Ovary (tissue), 9 donors: ENCODE results near the gene UBQLNL. TPM values are rescaled to one million over a fixed set of nuclear protein-coding genes. Genes with fewer than 3 reads are reported as not detected.

Source experiments
- DNase-seq, 5 donors: peaks; one replicate each; pipeline ENCODE4 v3.0.0-alpha.2; 2019 to 2020
- H3K27ac ChIP-seq, 2 donors: fragments of 200-600 bp; one replicate each; pipeline versions ENCODE4 v1.5.1 to v1.8.0; 2019 to 2022
- H3K27me3 ChIP-seq: fragments of 200-600 bp; one replicate; pipeline ENCODE4 v1.8.0; 2022
- H3K36me3 ChIP-seq: fragments of 200-600 bp; sonication (generic); one replicate; pipeline ENCODE4 v1.5.1; 2019
- H3K4me1 ChIP-seq: one replicate; pipeline ENCODE4 v1.8.1; 2013; ENCODE audit warnings: mild to moderate bottlenecking, moderate library complexity; ENCODE audit not compliant: insufficient read depth
- H3K4me3 ChIP-seq: fragments of 200-600 bp; sonication (generic); one replicate; pipeline ENCODE4 v1.5.1; 2017
- H3K9me3 ChIP-seq, 2 donors: fragments of 200-600 bp in 1 of 2; sonication (generic) in 1 of 2; one replicate each; pipeline versions ENCODE4 v1.5.1 to v1.8.1; 2013 to 2019; ENCODE audit warnings: mild to moderate bottlenecking in 1 of 2, moderate library complexity in 1 of 2
- CTCF ChIP-seq, 3 donors: fragments of 450-650 bp in 2 of 3; fragments of 200-600 bp in 1 of 3; IDR thresholded peaks; one replicate each; pipeline versions ENCODE4 v1.5.1 to v1.8.0; 2016 to 2022; ENCODE audit warnings: antibody characterized with exemption in 3 of 3, mild to moderate bottlenecking in 1 of 3
- EP300 ChIP-seq: sonication (generic); formaldehyde crosslinking; IDR thresholded peaks from one replicate; pipeline ENCODE4 v1.6.1; 2017; ENCODE audit warnings: antibody characterized with exemption
- POLR2A ChIP-seq: fragments of 450-650 bp; IDR thresholded peaks from one replicate; pipeline ENCODE4 v1.6.1; 2017; ENCODE audit warnings: antibody characterized with exemption, mild to moderate bottlenecking, moderate library complexity
- WGBS, 3 donors: extraction: QIAGEN DNeasy Blood & Tissue Kit in 1 of 3; methylation state at CpG; one replicate each; pipeline versions ENCODE4 v1.1.5 to v1.1.7; 2013 to 2017; 5-methylcytosine and 5-hydroxymethylcytosine counted together
- intact Hi-C, 4 donors: fragments of 100-400 bp; cut with DNase I; formaldehyde crosslinking; loops; one replicate each; pipeline versions ENCODE4 v1.11.0 to v1.15.1; 2022 to 2023
- polyA plus RNA-seq, 2 donors: library from polyadenylated mRNA; stranded (reverse); fragments of 200-250 nt in 1 of 2; fragments of 350-450 nt in 1 of 2; fragmentation: Illumina TruSeq in 1 of 2; extraction: RNeasy Lipid Tissue Mini Kit (QIAGEN cat#74804) in 1 of 2; gene quantifications; one replicate each; pipeline ENCODE4 v1.2.3, GENCODE V29; 2013 to 2014
- total RNA-seq, 7 donors: library from RNA; depleted of rRNA in 2 of 7; stranded (reverse); fragments of >200 nt in 2 of 7; fragmentation: NEBNext Ultra II Directional in 3 of 7; extraction: Animal tissue kit (Norgen Biotek cat#: 25700) in 3 of 7; gene quantifications; one replicate each; pipeline versions ENCODE4 v1.1.0 to v1.2.4, GENCODE V29; 2016 to 2023
- donor health status: DM: no; HTN: no; CAD: no; lungs with moderate emphysema.
- donor health status: DM: no; HTN: no; CAD: no.
- donor health status: Bipolar disorder and iron deficiency.
- donor health status: DM: yes; HTN: yes; CAD: no.
- donor health status: DM: no; HTN: no; CAD: no.
- donor health status: DM: yes; HTN: yes; CAD: no.

UBQLNL gene
- total and polyA plus RNA-seq, 9 donors, result 0.50 to 3.0 (median 1.3) TPM

GRCh38 chr11:5504403-5504921, 12.0 kb downstream of the UBQLNL start:
- intact Hi-C loops, result no loop called here
- Histone ChIP-seq H3K9me3 (no peaks in the 10 kb centered on the region), H3K36me3 (no peaks in the 10 kb centered on the region), H3K4me1 (no peaks in the 10 kb centered on the region), H3K4me3 (no peak overlapping the region), H3K27ac (no peak overlapping the region), H3K27me3 (no peaks in the 10 kb centered on the region)
- TF ChIP-seq POLR2A (no peak), CTCF (IDR thresholded peaks at IDR 0.05) (no peak), EP300 (no peak)
- 83 to 91% (median 87%) methylated on average over 2 of the region's 2 CpGs for WGBS, 3 donors
- DNase-seq, result no peak

GRCh38 chr11:5500393-5500801, 16.1 kb downstream of the UBQLNL start:
- H3K27ac ChIP-seq, result no peak overlapping the region
- intact Hi-C loops, result no loop called here

GRCh38 chr11:5499671-5500070, 16.8 kb downstream of the UBQLNL start:
- no peak for DNase-seq
- Histone ChIP-seq H3K9me3 (no peaks in the 10 kb centered on the region), H3K36me3 (no peaks in the 10 kb centered on the region), H3K4me3 (no peak overlapping the region), H3K27ac (no peak overlapping the region), H3K4me1 (no peaks in the 10 kb centered on the region), H3K27me3 (no peaks in the 10 kb centered on the region)
- WGBS, 3 donors, result 55 to 64% (median 61%) methylated on average over 2 of the region's 2 CpGs
- no peak for TF ChIP-seq EP300
- TF ChIP-seq POLR2A, result no peak
- no peak for TF ChIP-seq CTCF (IDR thresholded peaks at IDR 0.05)
- intact Hi-C loops, result no loop called here

More at GRCh38 chr11:5500393-5500801, 16.1 kb downstream of the UBQLNL start:
- H3K27me3 ChIP-seq, result no peaks in the 10 kb centered on the region
- no peaks in the 10 kb centered on the region for H3K4me1 ChIP-seq
- H3K36me3 ChIP-seq, result no peaks in the 10 kb centered on the region
- no peak for DNase-seq
- TF ChIP-seq EP300 (no peak), POLR2A (no peak), CTCF (IDR thresholded peaks at IDR 0.05) (no peak)
- WGBS, 3 donors, result 79 to 90% (median 80%) methylated on average over 6 of the region's 6 CpGs
- H3K9me3 ChIP-seq, result no peaks in the 10 kb centered on the region
- no peak overlapping the region for H3K4me3 ChIP-seq

GRCh38 chr11:5489576-5490357, 26.7 kb downstream of the UBQLNL start:
- H3K4me3 ChIP-seq, result no peak overlapping the region
- H3K4me1 ChIP-seq, result no peaks in the 10 kb centered on the region
- no peak for TF ChIP-seq EP300
- TF ChIP-seq CTCF (IDR thresholded peaks at IDR 0.05), result no peak
- TF ChIP-seq POLR2A, result no peak
- 41 to 44% (median 42%) methylated on average over 5 of the region's 5 CpGs for WGBS, 3 donors
- DNase-seq, result no peak
- H3K36me3 ChIP-seq, result no peaks in the 10 kb centered on the region
- no peak overlapping the region for H3K27ac ChIP-seq
- no peaks in the 10 kb centered on the region for H3K27me3 ChIP-seq
- H3K9me3 ChIP-seq, result no peaks in the 10 kb centered on the region
- intact Hi-C loops, result no loop called here
